Retinal pigment epithelial cell (primary cell): ENCODE data around the gene UCP2.
A peak's percentile ranks its signal among the peaks of the same experiment; 100 is the strongest.

Experiments used
- DNase-seq: peaks from one replicate; pipeline ENCODE4 v3.0.0-alpha.2; 2010; ENCODE audit warnings: low read depth
- H3K4me3 ChIP-seq: 2 replicates; pipeline ENCODE4 v1.5.1; 2011; ENCODE audit warnings: mild to moderate bottlenecking, low read length, control low read depth, moderate library complexity
- TF ChIP-seq, protein P1 (sequence below): conservative IDR thresholded peaks from 2 replicates; pipeline ENCODE4 v1.5.1; 2011; ENCODE audit warnings: low read depth, low read length, control low read depth, inconsistent platforms

Gene UCP2, protein sequence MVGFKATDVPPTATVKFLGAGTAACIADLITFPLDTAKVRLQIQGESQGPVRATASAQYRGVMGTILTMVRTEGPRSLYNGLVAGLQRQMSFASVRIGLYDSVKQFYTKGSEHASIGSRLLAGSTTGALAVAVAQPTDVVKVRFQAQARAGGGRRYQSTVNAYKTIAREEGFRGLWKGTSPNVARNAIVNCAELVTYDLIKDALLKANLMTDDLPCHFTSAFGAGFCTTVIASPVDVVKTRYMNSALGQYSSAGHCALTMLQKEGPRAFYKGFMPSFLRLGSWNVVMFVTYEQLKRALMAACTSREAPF

DNA sequence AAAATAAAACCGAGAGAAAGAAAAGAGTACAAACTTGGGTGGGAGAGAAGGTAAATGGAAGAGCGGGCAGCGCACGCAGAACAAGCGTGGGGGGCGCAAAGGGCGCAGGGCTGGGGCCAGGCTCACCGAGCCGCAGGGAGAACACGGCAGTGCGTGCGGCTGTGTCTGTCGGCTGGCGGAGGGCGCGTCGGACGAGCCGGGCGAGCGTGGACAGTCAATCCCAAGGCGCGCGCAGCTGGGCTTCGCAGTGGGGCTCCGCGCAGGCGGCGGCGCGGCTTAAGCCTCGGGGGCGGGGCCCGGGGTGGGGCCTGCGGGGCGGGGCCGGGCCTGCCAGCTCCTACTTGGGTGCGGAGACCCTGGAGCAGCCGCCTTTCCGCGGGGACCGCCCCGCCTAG is at the start of gene UCP2:
UCP2 (minus strand) TSS at position 249 of the 395 bp plus-strand sequence. CDS start 4,465 bp downstream, outside the sequence.
- DNase-seq: peak; percentile 40
- TF ChIP-seq, protein P1, sequence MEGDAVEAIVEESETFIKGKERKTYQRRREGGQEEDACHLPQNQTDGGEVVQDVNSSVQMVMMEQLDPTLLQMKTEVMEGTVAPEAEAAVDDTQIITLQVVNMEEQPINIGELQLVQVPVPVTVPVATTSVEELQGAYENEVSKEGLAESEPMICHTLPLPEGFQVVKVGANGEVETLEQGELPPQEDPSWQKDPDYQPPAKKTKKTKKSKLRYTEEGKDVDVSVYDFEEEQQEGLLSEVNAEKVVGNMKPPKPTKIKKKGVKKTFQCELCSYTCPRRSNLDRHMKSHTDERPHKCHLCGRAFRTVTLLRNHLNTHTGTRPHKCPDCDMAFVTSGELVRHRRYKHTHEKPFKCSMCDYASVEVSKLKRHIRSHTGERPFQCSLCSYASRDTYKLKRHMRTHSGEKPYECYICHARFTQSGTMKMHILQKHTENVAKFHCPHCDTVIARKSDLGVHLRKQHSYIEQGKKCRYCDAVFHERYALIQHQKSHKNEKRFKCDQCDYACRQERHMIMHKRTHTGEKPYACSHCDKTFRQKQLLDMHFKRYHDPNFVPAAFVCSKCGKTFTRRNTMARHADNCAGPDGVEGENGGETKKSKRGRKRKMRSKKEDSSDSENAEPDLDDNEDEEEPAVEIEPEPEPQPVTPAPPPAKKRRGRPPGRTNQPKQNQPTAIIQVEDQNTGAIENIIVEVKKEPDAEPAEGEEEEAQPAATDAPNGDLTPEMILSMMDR: no peak
- peak within 1 kb of the TSS; percentile 73 for H3K4me3 ChIP-seq

DNA sequence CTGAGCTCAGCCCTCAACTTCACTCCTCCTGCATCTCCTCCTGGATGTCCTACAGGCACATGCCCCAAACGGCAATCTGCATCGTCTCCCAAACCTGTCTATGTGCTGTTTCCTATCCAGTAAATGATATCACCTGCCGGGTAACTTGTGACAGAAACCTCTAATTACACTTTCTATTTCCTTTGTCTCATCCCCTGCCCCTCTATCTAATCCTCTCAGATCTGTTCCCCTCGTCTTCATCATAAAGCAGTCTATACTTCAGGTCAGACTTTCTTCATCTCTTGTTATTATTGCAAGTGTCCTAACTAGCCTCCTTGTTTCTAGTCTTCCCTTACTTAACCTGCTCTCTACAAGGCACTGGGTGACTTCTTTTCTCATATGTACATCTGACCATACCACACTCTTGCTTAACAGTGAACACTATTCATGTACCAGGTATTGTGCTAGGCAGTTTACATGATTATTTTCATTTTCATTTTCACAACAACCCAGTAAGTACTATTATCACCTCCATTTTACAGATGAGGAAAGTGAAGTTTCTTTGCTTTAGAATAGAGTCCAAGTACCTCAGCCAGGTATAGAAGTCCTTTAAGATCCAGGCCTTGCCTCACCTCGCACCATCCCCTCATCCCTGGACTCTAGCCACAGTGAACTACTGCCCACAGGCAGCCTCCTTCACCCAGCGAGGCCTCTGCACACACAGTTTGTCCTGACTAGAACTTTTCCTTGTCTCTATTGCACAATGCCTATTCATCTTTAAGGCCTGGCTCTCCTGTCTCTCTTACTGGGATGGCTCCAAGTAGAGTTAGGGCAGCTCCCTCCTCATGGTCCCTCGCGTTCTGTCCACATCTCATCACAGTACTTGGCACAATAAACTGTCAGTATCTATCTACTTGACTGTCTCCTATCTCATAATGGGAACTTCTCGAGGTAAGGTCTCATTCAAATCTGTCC is 48.4 kb upstream of the UCP2 start:
- TF ChIP-seq, protein P1: no peak
- no peak overlapping the region for H3K4me3 ChIP-seq
- DNase-seq: no peak

DNA sequence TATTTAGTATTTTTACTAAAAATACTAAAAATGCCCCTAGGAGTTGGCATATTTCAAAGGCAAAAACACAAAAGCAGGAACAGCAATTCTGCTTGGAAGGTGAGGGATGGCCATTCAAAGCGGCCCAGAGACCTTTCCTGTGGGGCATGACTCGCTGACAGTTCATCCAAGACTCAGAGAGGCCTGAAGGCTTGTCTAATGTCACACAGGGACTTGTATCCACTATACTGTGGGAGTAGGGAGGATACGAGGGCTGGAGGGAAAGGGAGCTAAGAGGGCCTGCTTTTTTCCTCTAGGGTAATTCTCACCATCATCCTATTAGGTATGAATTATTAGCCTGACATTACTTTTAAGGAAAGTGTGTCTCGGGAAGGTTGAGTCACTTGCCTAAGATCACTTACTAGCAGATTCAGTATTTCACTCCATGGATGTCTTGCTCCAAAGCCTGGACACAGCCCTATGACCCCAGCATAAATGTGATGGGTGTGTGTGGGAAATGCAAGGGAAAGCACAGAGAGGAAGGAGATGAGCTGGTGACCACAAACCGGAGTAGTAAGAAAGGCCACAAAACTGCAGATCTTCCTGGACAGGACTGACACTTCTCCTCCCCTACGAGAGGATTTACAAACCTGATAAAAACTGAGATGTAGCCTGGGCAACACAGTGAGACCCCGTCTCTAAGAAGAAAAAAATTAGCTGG is 43.0 kb upstream of the UCP2 start:
- no peak for DNase-seq
- no peak overlapping the region for H3K4me3 ChIP-seq
- TF ChIP-seq, protein P1: no peak

DNA sequence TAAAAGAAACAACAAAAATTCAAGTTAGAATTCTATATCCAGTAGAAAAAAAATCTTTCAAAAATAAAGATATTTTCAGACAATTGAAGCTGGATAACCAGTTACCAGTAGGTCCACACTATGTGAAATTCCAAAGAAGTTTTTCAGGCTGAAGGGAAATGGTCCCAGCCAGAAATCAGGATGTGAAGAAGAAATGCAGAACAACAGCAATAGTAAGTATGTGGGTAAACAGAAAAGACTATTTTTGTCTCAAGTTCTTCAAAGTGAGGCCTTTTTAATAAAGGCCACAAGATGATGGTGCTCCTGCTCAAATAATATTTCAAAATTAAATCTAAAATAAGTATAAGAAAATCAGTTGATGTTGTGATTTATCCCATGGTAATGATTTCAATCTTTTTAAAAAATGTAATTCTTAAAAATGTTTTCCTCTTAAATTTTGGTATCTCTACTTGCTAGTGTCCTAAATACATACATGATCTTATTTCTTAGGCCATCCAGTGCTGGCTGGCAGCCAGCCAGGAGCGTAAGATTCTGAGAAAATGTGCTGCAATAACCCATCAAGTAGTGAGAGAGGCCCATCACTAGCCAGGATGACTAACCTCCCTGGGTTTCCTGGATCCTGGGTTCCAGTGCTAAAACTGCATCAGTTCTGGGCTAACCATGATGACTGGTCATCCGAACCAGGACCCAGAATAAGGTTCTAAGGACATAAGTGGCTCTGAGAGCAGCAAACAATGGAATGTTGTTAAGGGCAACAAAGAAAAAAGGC is 41.8 kb upstream of the UCP2 start:
- TF ChIP-seq, protein P1: no peak
- no peak overlapping the region for H3K4me3 ChIP-seq
- DNase-seq: peak; percentile 21

DNA sequence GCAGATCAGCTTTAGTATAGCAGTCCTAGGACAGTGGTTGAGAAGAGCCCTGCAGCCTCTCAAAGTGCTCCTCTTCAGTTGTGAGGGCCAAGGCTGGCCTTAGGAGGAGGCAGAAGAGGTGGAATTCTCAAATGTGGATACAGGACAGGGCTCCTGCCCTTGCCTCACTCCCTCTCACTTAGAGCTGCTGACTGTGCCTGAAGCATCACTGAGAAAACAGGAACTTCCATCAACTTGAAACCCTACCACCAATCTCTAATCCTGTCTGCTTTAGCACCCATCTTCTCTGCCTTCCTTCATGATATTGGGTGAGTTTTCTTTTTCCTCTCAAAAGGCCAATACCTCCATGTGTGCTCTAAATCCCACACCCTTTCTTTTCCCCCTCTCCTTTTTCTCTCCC is 40.6 kb upstream of the UCP2 start:
- no peak for DNase-seq
- TF ChIP-seq, protein P1: no peak
- H3K4me3 ChIP-seq: no peak overlapping the region

DNA sequence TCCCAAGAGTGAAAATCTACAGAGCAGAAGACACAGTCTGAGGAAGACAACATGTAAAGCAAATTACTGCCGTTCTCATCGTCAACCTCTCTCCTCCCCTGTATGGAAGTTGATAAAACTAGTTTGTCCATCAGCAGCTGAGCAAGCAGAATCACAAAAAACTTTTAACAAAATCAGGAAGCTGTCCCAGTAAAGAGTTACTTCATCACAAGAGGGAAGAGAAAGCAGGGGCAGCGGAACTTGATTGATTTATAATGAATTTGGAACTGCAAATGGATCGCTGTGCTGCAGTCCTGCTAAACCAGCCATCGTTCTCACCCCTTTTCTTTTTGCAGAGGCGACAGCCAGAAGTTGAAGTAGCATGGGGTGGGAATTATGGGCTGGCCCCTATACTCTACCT is 39.9 kb upstream of the UCP2 start:
- TF ChIP-seq, protein P1: no peak
- DNase-seq: no peak
- no peak overlapping the region for H3K4me3 ChIP-seq
